ENCODE measurements around the gene ANKRD13D.

ANKRD13D gene

GRCh38 chr11:67262731-67263675 is 26.1 kb upstream of the ANKRD13D start:
- DNase-seq: peak; percentile 77

- DNase-seq: no peak
These were observed 24.8 kb upstream of the ANKRD13D start for GRCh38 chr11:67264260-67264659.

DNA sequence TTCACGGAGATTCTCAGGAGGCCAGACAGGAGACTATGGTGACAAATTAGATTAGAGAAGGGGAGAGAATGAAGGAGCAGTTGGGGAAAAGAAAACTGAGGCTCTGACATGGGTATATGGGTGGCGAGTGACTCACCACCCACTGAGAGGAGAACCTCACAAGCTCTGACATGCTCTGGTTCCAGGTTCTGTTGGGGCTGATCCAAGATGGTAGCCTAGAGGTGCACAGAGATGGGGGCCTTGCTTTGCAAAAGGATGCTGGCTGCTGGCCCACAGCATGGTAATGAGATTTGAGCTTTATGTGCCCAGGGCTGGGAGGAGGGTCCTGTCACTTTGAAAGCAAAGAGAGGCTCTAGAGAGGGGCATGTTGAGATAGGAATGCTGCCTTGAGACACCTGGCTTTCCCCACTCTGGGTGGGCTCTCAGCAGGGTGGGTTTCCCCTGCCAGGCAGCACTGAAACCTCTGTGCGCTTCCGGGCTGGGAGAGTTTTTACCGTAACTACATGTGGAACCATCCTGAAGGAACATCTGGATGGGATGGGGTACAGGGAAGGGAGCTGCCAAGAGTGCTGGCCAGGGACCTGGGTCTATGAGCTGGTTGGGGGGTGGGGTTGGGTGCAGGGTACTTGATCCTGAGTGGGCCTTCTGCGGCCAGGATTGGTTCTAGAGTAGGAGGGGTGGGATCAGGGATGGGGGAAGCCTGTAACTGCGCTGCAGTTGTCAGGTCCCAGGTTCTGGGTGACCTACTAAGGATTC is 24.0 kb upstream of the ANKRD13D start:
- peak; percentile 14 for DNase-seq

- DNase-seq: peak; percentile 74
These were observed 23.3 kb upstream of the ANKRD13D start for GRCh38 chr11:67265633-67266448.

- DNase-seq: peak; percentile 49
These were observed 22.5 kb upstream of the ANKRD13D start, which contains the start of gene GRK2 for GRCh38 chr11:67266449-67267187. GRK2 (plus strand) TSS chr11:67266473; CDS start chr11:67266700, 227 bp downstream.

GRCh38 chr11:67267188-67268080 is 21.7 kb upstream of the ANKRD13D start:
- DNase-seq: peak; percentile 16

DNA sequence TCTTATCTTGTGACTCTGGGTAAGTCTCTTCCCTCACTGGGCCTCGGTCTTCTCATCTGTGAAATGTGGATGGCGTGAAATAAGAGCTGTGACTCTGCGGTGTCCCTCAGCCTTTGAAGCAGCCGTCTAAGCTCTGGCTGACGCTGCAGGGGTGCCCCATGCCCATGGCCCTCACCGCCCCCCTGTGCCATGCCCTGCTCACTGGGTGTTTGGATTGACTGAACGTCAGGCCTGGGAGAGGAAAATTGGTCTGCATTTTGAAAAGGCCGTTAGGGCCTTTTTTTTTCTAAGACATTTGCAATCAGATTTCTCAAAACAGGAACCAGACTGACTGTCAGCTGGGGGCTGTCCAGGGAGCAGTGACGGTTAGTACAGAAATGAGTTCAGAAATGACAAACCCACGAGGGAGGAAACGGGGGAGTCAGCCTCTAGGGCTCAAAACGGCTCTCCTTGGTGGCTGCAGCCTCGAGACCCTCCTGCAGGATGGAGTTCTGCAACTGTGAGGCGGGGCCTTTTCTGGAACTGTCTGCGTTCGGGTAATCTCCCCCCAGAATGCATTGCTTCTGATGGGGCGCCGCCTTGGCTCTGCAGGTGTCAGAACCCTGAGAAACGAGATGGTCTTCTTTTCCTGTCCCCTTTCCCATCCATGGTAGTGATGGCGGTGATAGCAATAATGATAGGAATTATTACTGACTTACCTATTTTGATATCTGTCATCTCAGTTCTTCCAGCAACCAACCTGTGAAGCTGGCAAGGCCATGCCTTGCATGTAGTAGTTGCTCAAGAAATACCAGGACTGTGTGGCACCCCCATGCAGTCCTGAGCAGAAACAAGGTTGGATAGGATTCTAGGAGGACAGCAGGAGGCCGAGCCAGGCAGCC is 20.8 kb upstream of the ANKRD13D start:
- peak; percentile 65 for DNase-seq

GRCh38 chr11:67268962-67269268 is 20.2 kb upstream of the ANKRD13D start:
- peak; percentile 9 for DNase-seq

GRCh38 chr11:67269401-67270255 is 19.5 kb upstream of the ANKRD13D start:
- peak; percentile 26 for DNase-seq

GRCh38 chr11:67270256-67271204 is 18.6 kb upstream of the ANKRD13D start:
- DNase-seq: peak; percentile 41

GRCh38 chr11:67271205-67271540 is 17.9 kb upstream of the ANKRD13D start:
- no peak for DNase-seq

- peak; percentile 79 for DNase-seq
These were observed 17.4 kb upstream of the ANKRD13D start for GRCh38 chr11:67271541-67272284.

DNA sequence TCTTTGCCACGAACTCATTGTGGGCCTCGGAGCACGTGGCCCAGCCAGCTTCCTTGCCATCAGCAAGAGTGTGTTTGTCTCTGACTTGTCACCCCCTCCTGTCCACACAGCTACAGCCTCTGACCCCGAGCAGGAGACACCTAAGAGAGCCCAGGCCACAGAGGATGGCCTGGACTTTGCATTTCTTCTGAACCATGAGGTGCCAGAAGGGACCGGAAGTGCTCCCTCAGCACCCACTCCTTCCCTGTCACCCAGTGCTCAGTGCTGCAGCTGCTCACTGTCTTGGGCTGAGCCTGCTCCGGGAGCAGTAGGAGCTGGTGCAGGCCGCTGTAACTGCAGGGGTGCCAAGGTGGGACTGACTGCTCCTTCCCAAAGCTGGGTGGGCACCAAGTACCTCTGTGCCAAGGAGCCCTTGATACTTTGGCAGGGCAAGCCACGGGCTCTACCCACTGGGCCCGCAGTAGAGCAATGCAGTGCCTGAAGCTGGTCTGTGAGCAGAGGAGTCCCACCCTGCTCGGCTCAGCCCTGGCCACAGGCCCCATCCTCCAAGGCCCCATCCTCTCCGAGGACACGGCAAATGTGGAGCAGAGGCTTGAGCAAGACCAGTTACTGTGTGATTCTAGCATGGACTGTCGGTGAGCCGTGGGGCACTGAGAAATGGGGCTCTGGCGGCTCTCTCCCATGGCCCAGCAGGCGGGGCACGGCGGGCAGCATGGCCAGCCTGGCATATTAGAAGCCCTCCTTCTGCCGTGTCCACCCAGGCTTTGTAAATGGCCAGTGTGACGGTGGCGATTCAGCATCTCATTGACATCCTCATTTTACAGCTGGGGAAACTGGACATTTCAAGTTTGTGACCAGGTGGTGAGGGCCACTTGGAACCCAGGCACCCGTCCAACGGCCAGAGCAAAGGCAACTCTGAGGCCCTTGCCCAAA is 16.5 kb upstream of the ANKRD13D start:
- peak; percentile 24 for DNase-seq

DNA sequence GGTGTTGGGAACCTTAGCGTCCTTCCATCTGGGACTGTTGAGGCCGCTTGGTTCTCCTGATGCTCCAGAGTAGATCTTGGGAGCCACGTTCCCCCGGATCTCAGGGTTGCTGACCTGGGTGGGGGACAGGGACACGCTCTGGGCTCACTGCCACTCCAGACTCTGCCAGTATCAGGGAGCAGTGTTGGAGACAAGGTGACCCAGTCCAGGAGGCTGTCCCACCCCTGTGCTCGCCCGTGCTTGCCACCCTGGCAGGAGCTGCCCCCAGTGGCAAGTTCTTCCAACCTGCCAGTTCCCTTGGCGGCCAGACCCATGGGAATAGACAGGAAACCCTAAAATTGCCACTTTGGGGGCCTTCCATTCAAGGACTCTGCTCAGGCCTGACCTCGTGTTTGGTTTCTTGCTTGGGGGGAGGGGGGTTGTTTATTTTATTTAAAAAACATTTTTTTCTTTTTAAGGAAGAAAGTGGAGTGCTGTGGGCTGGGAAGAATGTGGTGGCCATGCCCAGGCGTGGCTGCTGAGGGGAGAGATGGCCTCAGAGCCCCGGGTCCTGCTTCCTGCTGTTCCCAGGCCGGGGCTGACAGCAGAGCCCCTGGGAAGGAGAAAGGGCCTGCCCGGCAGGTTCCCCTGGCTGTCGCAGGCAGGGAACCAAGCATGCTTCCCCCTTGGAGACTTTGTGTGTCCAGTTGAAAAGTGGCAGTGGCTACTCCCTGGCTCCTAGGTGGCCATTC is 15.7 kb upstream of the ANKRD13D start:
- peak; percentile 16 for DNase-seq

All from CD4-positive, alpha-beta T cell treated with Interleukin-15 for 1 hour (primary cell).